GM19035 (cell line): Measurements from ENCODE around the gene ZBTB39.
"Not testable (repeated sequence)": the region's sequence is repeated elsewhere in the genome, so short reads cannot be mapped to it uniquely, and the experiment has no call there.

Experiments used
- ATAC-seq: cut with Tn5 transposase; IDR thresholded peaks from one replicate; pipeline ENCODE4 v1.9.1; 2021; ENCODE audit not compliant: unreplicated experiment

Gene ZBTB39, protein sequence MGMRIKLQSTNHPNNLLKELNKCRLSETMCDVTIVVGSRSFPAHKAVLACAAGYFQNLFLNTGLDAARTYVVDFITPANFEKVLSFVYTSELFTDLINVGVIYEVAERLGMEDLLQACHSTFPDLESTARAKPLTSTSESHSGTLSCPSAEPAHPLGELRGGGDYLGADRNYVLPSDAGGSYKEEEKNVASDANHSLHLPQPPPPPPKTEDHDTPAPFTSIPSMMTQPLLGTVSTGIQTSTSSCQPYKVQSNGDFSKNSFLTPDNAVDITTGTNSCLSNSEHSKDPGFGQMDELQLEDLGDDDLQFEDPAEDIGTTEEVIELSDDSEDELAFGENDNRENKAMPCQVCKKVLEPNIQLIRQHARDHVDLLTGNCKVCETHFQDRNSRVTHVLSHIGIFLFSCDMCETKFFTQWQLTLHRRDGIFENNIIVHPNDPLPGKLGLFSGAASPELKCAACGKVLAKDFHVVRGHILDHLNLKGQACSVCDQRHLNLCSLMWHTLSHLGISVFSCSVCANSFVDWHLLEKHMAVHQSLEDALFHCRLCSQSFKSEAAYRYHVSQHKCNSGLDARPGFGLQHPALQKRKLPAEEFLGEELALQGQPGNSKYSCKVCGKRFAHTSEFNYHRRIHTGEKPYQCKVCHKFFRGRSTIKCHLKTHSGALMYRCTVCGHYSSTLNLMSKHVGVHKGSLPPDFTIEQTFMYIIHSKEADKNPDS

DNA sequence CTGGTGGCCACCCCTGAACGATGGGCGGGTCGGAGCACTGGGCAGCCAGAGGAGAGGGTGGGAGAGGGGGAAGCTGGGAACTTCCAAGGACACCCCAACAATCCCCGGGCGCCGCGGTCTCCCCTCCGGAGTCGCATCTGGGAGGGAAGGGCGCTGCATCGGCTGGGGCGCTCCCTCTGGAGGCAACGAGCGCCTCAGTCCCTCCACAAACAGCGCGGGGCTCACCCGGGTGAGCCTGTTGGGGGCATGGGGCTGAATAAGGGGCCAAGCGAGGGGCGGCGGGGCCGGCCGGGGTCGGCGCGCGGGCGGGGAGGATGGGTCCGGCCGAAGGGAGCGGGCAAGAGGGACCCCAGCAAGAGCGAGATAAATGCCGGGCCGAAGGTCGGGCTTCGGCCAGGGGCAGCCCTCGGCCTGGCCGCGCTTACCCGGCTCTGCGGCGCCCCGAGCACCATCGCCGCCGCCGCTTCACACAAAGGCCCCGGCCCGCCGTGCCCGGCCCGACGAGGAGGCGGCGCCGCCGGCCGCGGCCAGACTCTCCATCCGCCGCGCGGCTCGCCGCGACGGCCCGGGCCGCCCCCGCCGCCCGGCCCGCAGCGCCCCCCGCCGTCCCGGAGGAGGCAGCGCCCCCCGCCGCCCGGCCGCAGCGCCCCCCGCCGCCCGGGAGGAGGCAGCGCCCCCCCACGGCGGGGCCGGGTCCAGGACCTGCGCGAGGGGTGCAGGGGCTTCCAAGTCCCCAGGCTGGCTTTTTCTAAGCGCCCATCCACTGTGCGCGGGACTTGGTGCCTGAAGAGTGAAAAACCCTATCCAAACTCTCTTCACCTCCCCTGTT is at the start of gene ZBTB39:
ZBTB39 (minus strand) TSS at position 567 of the 829 bp plus-strand sequence. CDS start 1,629 bp downstream, outside the sequence.
- peak; percentile 72 for ATAC-seq

GRCh38 chr12:57055824-57056223 is 49.5 kb upstream of the ZBTB39 start:
- ATAC-seq, result no peak

DNA sequence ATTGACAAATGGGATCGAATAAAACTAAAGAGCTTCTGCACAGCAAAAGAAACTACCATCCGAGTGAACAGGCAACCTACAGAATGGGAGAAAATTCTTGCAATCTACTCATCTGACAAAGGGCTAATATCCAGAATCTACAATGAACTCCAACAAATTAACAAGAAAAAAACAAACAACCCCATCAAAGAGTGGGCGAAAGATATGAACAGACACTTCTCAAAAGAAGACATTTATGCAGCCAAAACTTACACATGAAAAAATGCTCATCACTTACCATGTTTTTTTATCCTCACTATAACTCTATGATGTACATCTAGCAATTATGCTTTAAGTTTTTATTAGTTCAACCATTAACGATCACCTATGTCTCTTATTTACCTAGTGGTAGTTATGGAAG is 47.6 kb upstream of the ZBTB39 start:
- not testable (repeated sequence) for ATAC-seq

DNA sequence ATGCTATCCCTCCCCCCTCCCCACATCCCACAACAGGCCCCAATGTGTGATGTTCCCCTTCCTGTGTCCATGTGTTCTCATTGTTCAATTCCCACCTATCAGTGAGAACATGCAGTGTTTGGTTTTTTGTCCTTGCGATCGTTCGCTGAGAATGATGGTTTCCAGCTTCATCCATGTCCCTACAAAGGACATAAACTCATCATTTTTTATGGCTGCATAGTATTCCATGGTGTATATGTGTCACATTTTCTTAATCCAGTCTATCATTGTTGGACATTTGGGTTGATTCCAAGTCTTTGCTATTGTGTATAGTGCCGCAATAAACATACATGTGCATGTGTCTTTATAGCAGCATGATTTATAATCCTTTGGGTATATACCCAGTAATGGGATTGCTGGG is 46.8 kb upstream of the ZBTB39 start:
- ATAC-seq, result not testable (repeated sequence)

DNA sequence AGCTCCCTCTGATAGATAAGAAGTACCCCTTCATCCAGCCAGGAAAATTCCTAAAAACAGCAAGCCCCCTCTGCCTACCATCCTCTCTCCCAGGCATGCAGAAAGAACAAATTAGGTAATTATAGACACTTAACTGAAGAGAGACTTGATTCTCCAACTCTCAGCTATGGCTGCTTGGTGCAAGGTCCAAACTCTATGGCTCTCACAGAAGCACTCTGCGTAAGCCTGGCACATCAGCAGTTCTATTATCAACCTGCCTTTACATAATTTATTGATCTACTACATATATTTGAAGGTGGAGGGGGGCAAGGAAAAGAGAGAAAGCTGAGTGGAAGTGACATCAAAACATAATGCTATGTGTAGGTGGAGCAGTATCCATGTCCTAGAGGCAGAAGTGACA is 44.7 kb upstream of the ZBTB39 start:
- ATAC-seq, result no peak

DNA sequence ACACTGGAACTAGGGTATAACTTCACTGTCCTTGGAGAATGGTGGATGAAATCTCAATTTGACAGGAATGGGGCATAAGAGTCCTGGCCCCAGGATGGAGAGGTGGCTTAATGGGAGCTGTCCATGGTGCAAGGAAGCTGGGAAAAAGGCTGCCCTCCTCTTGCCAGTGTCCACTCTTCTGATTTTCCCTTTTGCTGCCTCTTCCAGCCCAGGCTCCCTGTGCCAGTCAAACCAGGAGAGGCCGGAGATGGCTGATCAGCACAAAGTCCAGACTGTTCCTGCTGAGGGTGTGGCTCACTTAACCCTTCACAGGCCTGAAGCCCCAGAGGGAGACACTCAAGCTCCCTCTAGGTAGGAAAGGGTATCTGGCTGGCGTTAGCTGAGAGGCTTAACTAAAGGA is 43.5 kb upstream of the ZBTB39 start, which contains the start of gene MYO1A:
MYO1A (minus strand) TSS at position 240 of the 400 bp plus-strand sequence. CDS start 1,806 bp downstream, outside the sequence.
- ATAC-seq, result no peak

DNA sequence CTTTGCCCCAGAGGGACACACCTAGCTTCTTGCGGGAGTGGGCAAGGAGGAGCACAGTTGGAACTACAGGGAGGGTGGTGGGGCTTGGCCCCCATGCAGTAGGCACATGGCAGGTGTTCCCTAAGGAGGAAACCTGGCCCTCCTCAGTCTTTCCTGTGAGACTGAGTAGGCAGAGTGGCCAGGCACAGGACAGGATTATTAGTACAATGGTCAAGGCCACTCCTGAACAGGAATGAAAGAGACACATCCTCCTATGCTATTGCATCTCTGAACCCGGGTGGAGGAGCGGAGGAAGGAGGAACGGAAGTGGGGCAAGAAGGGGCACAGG is 42.7 kb upstream of the ZBTB39 start:
- ATAC-seq, result no peak

GRCh38 chr12:57048423-57049118 is 42.2 kb upstream of the ZBTB39 start:
- no peak for ATAC-seq

GRCh38 chr12:57047981-57048380 is 41.6 kb upstream of the ZBTB39 start:
- no peak for ATAC-seq

- ATAC-seq, result no peak
Measured at GRCh38 chr12:57046947-57047890, 40.9 kb upstream of the ZBTB39 start.

DNA sequence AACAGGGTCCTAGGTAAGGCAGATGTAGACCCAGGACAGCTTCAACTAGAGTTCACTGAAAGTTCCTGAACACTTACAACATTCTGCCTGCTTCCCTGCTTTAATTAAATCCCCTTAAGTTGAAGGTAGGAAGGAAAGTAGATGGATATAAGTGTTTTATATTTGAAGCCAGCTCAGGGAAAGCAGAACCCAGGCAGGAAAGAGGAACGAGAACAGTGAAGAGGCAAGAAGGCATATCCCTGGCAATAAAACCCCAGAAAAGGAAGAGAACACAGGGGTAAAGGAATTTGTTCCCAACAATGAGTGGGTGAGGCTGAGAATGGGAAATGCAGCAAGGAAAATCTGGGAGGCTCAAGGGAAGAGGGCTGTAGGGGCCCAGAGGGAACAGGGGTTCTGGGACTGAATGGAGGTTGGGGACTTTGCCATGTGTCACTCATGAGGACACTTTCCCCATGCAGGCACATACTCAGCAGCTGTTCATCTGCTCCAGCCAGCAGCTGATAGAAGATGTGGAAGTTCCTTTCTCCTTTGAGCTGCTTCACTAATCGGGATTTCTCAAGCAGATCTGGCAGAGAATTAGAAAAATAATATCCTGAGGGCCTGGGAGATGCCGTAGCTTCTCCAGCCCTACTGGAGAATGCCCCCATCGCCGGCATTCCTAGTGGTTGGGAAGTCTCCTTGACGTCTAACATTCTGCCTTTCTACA is 39.9 kb upstream of the ZBTB39 start:
- no peak for ATAC-seq

DNA sequence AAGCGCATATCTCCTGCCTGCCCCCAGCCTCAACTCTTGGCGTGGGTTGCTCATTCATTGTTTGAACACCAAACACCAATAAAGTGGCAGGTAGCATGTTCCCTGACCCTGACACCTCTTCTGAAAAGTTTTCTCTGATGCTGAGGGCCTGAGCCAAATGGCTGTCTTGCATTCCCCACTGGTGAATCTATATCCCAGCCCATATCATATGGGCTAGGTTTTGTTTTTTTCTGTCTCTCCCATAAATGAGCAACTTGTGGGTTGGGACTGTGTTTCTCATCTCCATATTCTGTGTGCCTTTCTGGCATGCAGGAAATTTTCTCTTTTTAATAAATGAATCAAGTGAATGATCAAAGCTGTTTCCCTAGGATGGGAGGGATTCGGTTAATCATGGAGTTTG is 38.5 kb upstream of the ZBTB39 start:
- no peak for ATAC-seq

GRCh38 chr12:57044468-57044867 is 38.1 kb upstream of the ZBTB39 start:
- no peak for ATAC-seq

GRCh38 chr12:57042695-57043094 is 36.3 kb upstream of the ZBTB39 start:
- no peak for ATAC-seq

GRCh38 chr12:57040750-57041149 is 34.4 kb upstream of the ZBTB39 start:
- no peak for ATAC-seq

DNA sequence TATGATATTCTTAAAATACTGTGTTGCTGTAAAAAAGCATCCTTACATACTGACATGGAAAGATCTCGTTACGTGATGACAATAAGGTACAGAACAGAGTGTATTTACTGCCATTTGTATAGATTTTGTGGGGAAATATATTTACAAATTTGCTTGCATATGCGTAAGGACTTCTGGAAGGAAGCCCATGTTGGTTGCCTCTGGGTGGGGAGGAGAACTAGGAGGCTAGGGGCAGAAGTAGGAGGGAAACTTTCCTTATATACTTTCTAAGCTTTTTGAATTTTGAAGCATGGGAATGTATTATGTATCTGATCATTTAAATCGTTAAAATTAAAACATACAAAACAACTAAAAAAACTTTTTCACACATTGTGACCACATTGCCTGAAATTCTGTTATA is 33.9 kb upstream of the ZBTB39 start:
- no peak for ATAC-seq

DNA sequence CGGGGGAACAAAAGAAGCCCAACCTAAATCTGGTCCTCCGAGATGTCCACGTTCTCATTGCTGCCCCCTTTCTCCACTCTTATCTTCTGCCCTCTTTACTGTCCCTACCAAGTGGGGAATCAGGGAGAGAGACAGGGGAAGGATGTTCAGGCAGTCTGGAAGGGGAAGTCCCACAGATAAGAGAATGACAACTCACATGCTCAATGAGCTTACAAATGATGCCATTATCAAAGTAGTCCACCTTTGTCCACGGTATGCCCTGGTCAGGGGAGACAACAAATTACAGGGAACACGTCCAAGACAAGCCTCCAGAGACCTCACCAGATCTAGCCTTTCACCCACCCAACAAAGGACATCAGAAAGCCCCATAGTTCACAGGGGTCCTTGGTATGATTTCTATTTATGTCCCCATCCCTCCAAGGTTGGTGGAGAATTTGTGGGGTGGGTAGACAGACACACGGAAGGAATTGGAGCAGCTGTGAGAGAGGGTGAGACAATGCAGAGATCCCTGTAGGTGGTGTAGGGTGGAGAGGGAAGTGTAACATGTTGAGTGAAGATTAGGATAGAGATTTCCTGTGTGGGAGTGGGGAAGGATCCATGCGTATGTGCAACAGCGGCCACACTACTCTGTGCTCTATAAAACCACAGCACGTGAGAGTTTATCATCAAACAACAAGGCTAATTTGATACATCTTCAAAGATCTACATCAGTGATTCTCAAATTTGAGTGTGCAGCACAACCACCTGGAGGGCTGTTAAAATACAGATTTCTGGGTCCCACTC is 32.9 kb upstream of the ZBTB39 start:
- ATAC-seq, result no peak

GRCh38 chr12:57037264-57037663 is 30.9 kb upstream of the ZBTB39 start:
- no peak for ATAC-seq
